ENCODE measurements around the gene IL1RAPL1.

The IL1RAPL1 gene

GRCh38 chrX:28552882-28553829 lies 34.1 kb upstream of the IL1RAPL1 start:
- no peak overlapping the region for H3K4me3 ChIP-seq (ENCODE audit: low read depth, low read length)
- TF ChIP-seq, protein P1, sequence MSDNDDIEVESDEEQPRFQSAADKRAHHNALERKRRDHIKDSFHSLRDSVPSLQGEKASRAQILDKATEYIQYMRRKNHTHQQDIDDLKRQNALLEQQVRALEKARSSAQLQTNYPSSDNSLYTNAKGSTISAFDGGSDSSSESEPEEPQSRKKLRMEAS (IDR thresholded peaks at IDR 0.05; ENCODE audit: low read depth, low read length) = no peak
- no peak for DNase-seq (ENCODE audit: low read depth)

DNA sequence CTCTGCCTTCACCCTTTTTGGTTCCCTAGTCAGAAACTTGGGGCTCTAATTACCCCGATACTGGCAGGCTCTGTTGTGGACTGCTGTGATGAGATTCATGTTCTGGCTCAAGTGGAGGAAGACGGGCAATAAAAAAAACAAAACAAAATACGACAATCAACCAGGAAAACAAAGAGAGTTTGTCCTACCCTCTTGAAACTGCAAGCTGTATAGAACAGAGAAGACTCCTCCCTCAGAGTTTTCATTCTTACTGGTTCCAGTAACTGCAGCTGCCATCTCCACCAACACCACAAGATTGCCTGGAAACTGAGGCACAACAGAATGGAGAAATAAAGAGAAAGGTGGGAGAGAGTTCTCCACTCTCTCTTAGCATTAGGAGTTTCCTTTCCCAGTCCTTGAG lies 11.1 kb upstream of the IL1RAPL1 start:
- DNase-seq (ENCODE audit: low read depth) = no peak
- H3K4me3 ChIP-seq (ENCODE audit: low read depth, low read length) = no peak overlapping the region
- TF ChIP-seq POLR2A (IDR thresholded peaks at IDR 0.05; ENCODE audit: extremely low read depth, insufficient read length) (no peak), MYC (IDR thresholded peaks at IDR 0.05; ENCODE audit: low read depth, low read length) (no peak), CTCF (IDR thresholded peaks at IDR 0.05; ENCODE audit: low read depth, low read length) (no peak)
- TF ChIP-seq, protein P1 (IDR thresholded peaks at IDR 0.05; ENCODE audit: low read depth, low read length) = no peak

DNA sequence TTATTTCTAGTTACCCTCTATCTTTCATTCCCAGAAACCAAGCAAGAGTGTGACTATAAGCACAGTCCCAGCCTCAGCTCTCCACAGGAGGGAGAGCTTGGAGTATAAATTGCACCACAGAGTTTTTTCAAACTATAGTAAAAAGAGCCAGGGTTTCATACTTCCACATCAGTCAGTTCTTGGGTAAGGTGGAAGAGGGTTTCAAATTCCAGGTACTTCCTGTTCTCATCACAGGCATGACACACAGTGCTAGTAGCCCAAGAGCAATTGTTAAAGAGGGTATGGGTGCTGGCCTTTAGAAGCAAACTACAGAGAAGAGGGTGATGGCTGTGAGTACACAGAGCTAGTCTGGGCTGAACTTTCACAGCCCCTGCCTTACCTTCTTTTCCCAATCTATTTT lies 5.7 kb upstream of the IL1RAPL1 start:
- DNase-seq (ENCODE audit: low read depth) = no peak
- H3K4me3 ChIP-seq (ENCODE audit: low read depth, low read length) = no peak overlapping the region
- TF ChIP-seq, protein P1 (IDR thresholded peaks at IDR 0.05; ENCODE audit: low read depth, low read length) = no peak
- TF ChIP-seq MYC (IDR thresholded peaks at IDR 0.05; ENCODE audit: low read depth, low read length) (no peak), CTCF (IDR thresholded peaks at IDR 0.05; ENCODE audit: low read depth, low read length) (no peak), POLR2A (IDR thresholded peaks at IDR 0.05; ENCODE audit: extremely low read depth, insufficient read length) (no peak)

DNA sequence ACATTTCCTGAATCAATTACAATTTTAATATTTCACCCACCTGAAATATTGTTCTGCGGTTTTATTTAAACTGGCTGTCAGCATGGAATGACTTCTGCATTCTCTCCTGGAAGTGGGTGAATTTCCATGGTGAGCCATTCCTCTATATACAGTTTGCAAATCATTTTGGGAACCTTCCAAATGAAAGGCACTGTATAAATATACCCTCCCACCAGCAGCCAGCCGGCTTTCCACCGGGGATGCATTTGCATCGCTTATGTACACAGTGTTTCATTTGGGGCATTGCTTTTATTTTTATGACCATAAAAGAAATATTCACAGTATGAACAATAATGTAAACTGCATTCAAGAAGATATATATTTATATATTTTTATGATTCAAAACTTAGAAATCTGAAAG lies 4.7 kb upstream of the IL1RAPL1 start:
- no peak overlapping the region for H3K4me3 ChIP-seq (ENCODE audit: low read depth, low read length)
- DNase-seq (ENCODE audit: low read depth) = no peak
- TF ChIP-seq POLR2A (IDR thresholded peaks at IDR 0.05; ENCODE audit: extremely low read depth, insufficient read length) = no peak
- TF ChIP-seq, protein P1 (IDR thresholded peaks at IDR 0.05; ENCODE audit: low read depth, low read length) = no peak

GRCh38 chrX:28584025-28584424 lies 3.2 kb upstream of the IL1RAPL1 start:
- TF ChIP-seq CTCF (IDR thresholded peaks at IDR 0.05; ENCODE audit: low read depth, low read length) (no peak), MYC (IDR thresholded peaks at IDR 0.05; ENCODE audit: low read depth, low read length) (no peak), POLR2A (IDR thresholded peaks at IDR 0.05; ENCODE audit: extremely low read depth, insufficient read length) (no peak)
- TF ChIP-seq, protein P1 (IDR thresholded peaks at IDR 0.05; ENCODE audit: low read depth, low read length) = no peak
- DNase-seq (ENCODE audit: low read depth) = no peak
- no peak overlapping the region for H3K4me3 ChIP-seq (ENCODE audit: low read depth, low read length)

DNA sequence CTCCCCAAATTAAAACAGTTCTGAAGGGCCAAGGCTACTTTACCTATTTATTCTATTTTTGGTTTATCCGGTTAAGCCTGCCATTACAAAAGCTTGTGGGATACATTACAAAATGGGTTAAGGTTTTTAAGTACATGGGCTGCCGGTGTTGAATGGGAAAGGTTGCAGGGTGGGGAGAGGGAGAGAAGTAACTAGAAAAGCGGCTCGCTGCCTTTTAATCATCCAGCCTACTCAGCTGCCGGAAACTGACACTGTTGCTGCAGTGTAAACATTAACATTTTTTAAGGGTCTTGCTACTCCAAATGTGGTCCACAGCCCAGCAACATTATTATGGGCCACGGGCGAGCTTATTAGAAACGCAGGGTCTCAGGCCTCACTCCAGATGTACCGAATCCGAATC lies 1.5 kb upstream of the IL1RAPL1 start:
- TF ChIP-seq POLR2A (IDR thresholded peaks at IDR 0.05; ENCODE audit: extremely low read depth, insufficient read length) (no peak), MYC (IDR thresholded peaks at IDR 0.05; ENCODE audit: low read depth, low read length) (no peak), CTCF (IDR thresholded peaks at IDR 0.05; ENCODE audit: low read depth, low read length) (no peak)
- TF ChIP-seq, protein P1 (IDR thresholded peaks at IDR 0.05; ENCODE audit: low read depth, low read length) = no peak
- no peak for DNase-seq (ENCODE audit: low read depth)
- no peak overlapping the region for H3K4me3 ChIP-seq (ENCODE audit: low read depth, low read length)

All from NB4 (cell line).